Cardiac fibroblast (primary cell): ENCODE measurements around the gene GBX2.

Experiments
- DNase-seq, 2 donors: peaks; one replicate each; pipeline versions ENCODE4 v3.0.0 to v3.0.0-alpha.2; 2010; ENCODE audit warnings: low read depth in 2 of 2
- H3K4me3 ChIP-seq, 2 donors: replicated peaks in 1 of 2; 1 replicate in 1 of 2; 2 replicates in 1 of 2; pipeline ENCODE4 v1.5.1; 2011; ENCODE audit warnings: low read depth in 2 of 2, low read length in 2 of 2, mild to moderate bottlenecking in 2 of 2, moderate library complexity in 1 of 2
- TF ChIP-seq, protein P1 (sequence below): IDR thresholded peaks from one replicate; pipeline ENCODE4 v1.5.1; 2011; ENCODE audit warnings: low read depth, mild to moderate bottlenecking, low read length, inconsistent platforms

The GBX2 gene

GRCh38 chr2:236169151-236169721 is 1.1 kb upstream of the GBX2 start:
- H3K4me3 ChIP-seq = no peak overlapping the region
- no peak for DNase-seq
- TF ChIP-seq, protein P1, sequence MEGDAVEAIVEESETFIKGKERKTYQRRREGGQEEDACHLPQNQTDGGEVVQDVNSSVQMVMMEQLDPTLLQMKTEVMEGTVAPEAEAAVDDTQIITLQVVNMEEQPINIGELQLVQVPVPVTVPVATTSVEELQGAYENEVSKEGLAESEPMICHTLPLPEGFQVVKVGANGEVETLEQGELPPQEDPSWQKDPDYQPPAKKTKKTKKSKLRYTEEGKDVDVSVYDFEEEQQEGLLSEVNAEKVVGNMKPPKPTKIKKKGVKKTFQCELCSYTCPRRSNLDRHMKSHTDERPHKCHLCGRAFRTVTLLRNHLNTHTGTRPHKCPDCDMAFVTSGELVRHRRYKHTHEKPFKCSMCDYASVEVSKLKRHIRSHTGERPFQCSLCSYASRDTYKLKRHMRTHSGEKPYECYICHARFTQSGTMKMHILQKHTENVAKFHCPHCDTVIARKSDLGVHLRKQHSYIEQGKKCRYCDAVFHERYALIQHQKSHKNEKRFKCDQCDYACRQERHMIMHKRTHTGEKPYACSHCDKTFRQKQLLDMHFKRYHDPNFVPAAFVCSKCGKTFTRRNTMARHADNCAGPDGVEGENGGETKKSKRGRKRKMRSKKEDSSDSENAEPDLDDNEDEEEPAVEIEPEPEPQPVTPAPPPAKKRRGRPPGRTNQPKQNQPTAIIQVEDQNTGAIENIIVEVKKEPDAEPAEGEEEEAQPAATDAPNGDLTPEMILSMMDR = no peak

GRCh38 chr2:236167297-236168109 is 683 bp downstream of the GBX2 start:
- TF ChIP-seq, protein P1 = no peak
- peak; percentile 48 to 59 for DNase-seq
- H3K4me3 ChIP-seq = peak overlapping the region in 1 of 2 donors; percentile 36

GRCh38 chr2:236166796-236167296 is 1.3 kb downstream of the GBX2 start:
- no peak for DNase-seq
- TF ChIP-seq, protein P1 = no peak
- H3K4me3 ChIP-seq = no peak overlapping the region

- peak overlapping the region in 1 of 2 donors; percentile 23 for H3K4me3 ChIP-seq
- DNase-seq = no peak
- TF ChIP-seq, protein P1 = no peak
Observed at GRCh38 chr2:236165842-236166795, 2.1 kb downstream of the GBX2 start.

GRCh38 chr2:236164925-236165841 is 3.0 kb downstream of the GBX2 start:
- no peak for DNase-seq
- TF ChIP-seq, protein P1 = no peak
- no peak overlapping the region for H3K4me3 ChIP-seq
